GM06990 (cell line): ENCODE results near the gene WDR86.
A peak's percentile ranks its signal among the peaks of the same experiment; 100 is the strongest.

ENCODE experiments used
- DNase-seq: peaks from one replicate; pipeline ENCODE4 v3.0.0-alpha.2; 2011; ENCODE audit not compliant: insufficient read length; ENCODE audit errors: extremely low read depth
- H3K27me3 ChIP-seq: replicated peaks from 2 replicates; pipeline ENCODE4 v1.6.0; 2011; ENCODE audit warnings: low read length; ENCODE audit not compliant: control insufficient read depth, insufficient read depth
- H3K36me3 ChIP-seq: 2 replicates; pipeline ENCODE4 v1.5.1; 2011; ENCODE audit warnings: low read length; ENCODE audit not compliant: control insufficient read depth, insufficient read depth
- H3K4me3 ChIP-seq: replicated peaks from 2 replicates; pipeline ENCODE4 v1.5.1; 2011; ENCODE audit warnings: low read depth, mild to moderate bottlenecking, control low read depth, low read length
- CTCF ChIP-seq: IDR thresholded peaks from 2 replicates; pipeline ENCODE4 v1.5.1; 2011; ENCODE audit warnings: low read length, control low read depth, mild to moderate bottlenecking, inconsistent platforms; ENCODE audit not compliant: insufficient read depth, poor library complexity, severe bottlenecking

The WDR86 gene

GRCh38 chr7:151345576-151346469, 64.0 kb downstream of the WDR86 start:
- no peak for TF ChIP-seq CTCF
- H3K4me3 ChIP-seq = no peak overlapping the region
- no peak for DNase-seq
- H3K36me3 ChIP-seq = peaks cover 6% of the 10 kb centered on the region
- no peaks in the 10 kb centered on the region for H3K27me3 ChIP-seq

DNA sequence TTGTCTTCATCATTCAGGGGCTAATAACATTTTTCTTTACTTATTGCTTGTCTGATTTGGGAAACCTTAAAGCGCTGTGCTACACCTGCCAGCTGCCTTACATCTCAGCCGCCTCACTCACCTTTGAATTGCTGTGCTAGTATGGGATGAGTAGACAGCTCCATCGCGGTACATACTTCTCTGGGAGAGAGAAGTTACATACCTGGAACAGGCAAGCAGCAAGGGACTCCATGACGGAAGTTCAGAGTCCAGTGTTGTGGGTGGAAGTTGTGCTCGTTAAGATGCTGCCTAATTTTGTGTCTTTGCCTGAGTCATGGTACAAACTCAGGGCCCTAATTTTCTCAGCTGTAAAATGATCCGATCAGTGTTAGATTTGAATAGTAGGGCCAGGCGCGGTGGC, 66.3 kb downstream of the WDR86 start:
- no peaks in the 10 kb centered on the region for H3K27me3 ChIP-seq
- DNase-seq = no peak
- H3K36me3 ChIP-seq = peaks cover 6% of the 10 kb centered on the region
- no peak overlapping the region; the same call in 1 of the 2 replicates for H3K4me3 ChIP-seq
- no peak for TF ChIP-seq CTCF

DNA sequence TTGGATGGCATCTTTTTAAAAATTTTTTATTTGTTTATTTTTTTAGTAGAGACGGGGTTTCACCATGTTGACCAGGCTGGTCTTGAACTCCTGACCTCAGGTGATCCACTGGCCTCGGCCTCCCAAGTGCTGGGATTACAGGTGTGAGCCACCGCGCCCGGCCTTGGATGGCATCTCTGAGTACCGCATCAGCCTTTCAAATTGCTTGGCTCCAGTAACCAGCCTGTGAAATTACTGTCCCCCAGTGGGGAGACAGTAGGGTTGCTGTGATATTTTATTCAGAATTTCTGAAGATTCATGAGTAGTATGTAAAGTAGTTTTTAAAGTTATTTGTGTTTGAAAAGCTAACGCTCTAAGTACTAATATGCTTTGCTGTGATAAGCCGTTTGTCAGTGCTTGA, 67.0 kb downstream of the WDR86 start:
- TF ChIP-seq CTCF = no peak
- DNase-seq = no peak
- Histone ChIP-seq H3K36me3 (peaks cover 6% of the 10 kb centered on the region), H3K27me3 (no peaks in the 10 kb centered on the region), H3K4me3 (peak overlapping the region; percentile 71)

- no peaks in the 10 kb centered on the region for H3K27me3 ChIP-seq
- no peak for TF ChIP-seq CTCF
- H3K4me3 ChIP-seq = peak overlapping the region; percentile 71
- peaks cover 6% of the 10 kb centered on the region for H3K36me3 ChIP-seq
- peak; percentile 65 for DNase-seq
These were observed 67.7 kb downstream of the WDR86 start for GRCh38 chr7:151342102-151342646.

DNA sequence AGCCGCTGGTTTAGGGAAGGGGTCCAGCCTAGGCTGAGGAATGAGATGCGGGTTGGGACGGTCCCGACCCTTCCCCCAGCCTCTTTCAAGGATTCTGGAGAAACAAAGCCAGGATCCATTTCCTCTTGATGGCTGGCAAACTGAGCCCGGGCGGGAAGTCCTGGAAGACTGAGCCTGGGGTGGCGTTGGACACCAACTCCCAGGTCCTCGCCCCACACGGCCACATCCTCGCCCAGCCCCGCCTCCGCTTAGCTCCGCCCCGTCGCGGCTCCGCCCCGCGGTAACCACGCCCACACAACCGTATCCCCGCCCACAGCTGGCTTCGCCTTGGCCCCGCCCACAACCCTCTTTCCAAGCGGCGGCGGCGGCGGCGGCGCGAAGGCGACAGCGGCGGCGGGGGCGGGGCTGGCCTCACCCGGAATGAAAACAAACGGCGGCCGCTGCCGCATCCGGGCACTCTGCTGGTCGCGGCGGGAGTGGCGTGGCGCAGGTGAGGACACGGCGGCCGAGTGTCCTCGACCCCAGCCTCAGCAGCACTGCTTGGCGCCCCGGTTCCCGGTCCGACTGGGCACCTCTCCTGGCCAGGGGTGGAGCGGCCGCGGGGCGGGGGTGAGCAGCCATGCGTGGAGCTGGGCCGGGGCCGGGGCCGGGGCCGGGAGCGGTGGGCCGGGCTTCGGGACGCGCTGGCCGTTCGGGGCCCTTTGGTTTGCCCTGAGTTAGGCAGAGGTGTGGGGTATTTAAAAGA, 68.3 kb downstream of the WDR86 start, which contains the start of gene NUB1:
TSS of gene NUB1 (plus strand) at position 456 of the 745 bp plus-strand sequence. CDS start 3,538 bp downstream, outside the sequence.
- Histone ChIP-seq H3K4me3 (peak within 1 kb of the TSS; percentile 71), H3K27me3 (no peaks in the 10 kb centered on the region), H3K36me3 (peaks cover 6% of the 10 kb centered on the region)
- peak; percentile 88 for DNase-seq
- TF ChIP-seq CTCF = no peak
